Measurements from ENCODE around the gene EIPR1.

EIPR1 gene

GRCh38 chr2:3246928-3247714 is 130.5 kb downstream of the EIPR1 start:
- DNase-seq (ENCODE audit: low spot score), result no peak

GRCh38 chr2:3246406-3246805 is 131.2 kb downstream of the EIPR1 start:
- no peak for DNase-seq (ENCODE audit: low spot score)

- no peak for DNase-seq (ENCODE audit: low spot score)
Measured at GRCh38 chr2:3244486-3244885, 133.1 kb downstream of the EIPR1 start.

GRCh38 chr2:3243804-3244203 is 133.8 kb downstream of the EIPR1 start:
- DNase-seq (ENCODE audit: low spot score), result no peak

GRCh38 chr2:3242747-3243369 is 134.8 kb downstream of the EIPR1 start:
- DNase-seq (ENCODE audit: low spot score), result no peak

GRCh38 chr2:3241971-3242746 is 135.5 kb downstream of the EIPR1 start:
- no peak for DNase-seq (ENCODE audit: low spot score)

- no peak for DNase-seq (ENCODE audit: low spot score)
Measured at GRCh38 chr2:3238951-3239841, 138.4 kb downstream of the EIPR1 start.

GRCh38 chr2:3236300-3237045 is 141.1 kb downstream of the EIPR1 start:
- DNase-seq (ENCODE audit: low spot score), result peak; percentile 13

- no peak for DNase-seq (ENCODE audit: low spot score)
Measured at GRCh38 chr2:3233877-3234276, 143.7 kb downstream of the EIPR1 start.

- DNase-seq (ENCODE audit: low spot score), result no peak
Measured at GRCh38 chr2:3229221-3229620, 148.4 kb downstream of the EIPR1 start.

- no peak for DNase-seq (ENCODE audit: low spot score)
Measured at GRCh38 chr2:3224681-3225080, 152.9 kb downstream of the EIPR1 start.

- DNase-seq (ENCODE audit: low spot score), result peak; percentile 52
Measured at GRCh38 chr2:3223080-3223923, 154.3 kb downstream of the EIPR1 start.

- peak; percentile 19 for DNase-seq (ENCODE audit: low spot score)
Measured at GRCh38 chr2:3222636-3223035, 155.0 kb downstream of the EIPR1 start.

GRCh38 chr2:3219536-3219935 is 158.1 kb downstream of the EIPR1 start:
- no peak for DNase-seq (ENCODE audit: low spot score)

- DNase-seq (ENCODE audit: low spot score), result no peak
Measured at GRCh38 chr2:3217646-3218045, 160.0 kb downstream of the EIPR1 start.

GRCh38 chr2:3216841-3217495 is 160.7 kb downstream of the EIPR1 start:
- DNase-seq (ENCODE audit: low spot score), result no peak

GRCh38 chr2:3214806-3215404 is 162.7 kb downstream of the EIPR1 start:
- no peak for DNase-seq (ENCODE audit: low spot score)

- no peak for DNase-seq (ENCODE audit: low spot score)
Measured at GRCh38 chr2:3214065-3214464, 163.6 kb downstream of the EIPR1 start.

- no peak for DNase-seq (ENCODE audit: low spot score)
Measured at GRCh38 chr2:3212984-3213383, 164.6 kb downstream of the EIPR1 start.

- no peak for DNase-seq (ENCODE audit: low spot score)
Measured at GRCh38 chr2:3212061-3212362, 165.6 kb downstream of the EIPR1 start.
